Measurements from ENCODE around the gene SMARCC2. TPM values are rescaled to one million over a fixed set of nuclear protein-coding genes. Genes with fewer than 3 reads are reported as not detected.
A peak's percentile ranks its signal among the peaks of the same experiment; 100 is the strongest.
"Not testable (repeated sequence)": the region's sequence is repeated elsewhere in the genome, so short reads cannot be mapped to it uniquely, and the experiment has no call there.

Gene SMARCC2
- polyA plus RNA-seq, 2 of the 4 experiments (the other 2 are of a cell fraction) = 51.9 to 83.9 TPM

DNA sequence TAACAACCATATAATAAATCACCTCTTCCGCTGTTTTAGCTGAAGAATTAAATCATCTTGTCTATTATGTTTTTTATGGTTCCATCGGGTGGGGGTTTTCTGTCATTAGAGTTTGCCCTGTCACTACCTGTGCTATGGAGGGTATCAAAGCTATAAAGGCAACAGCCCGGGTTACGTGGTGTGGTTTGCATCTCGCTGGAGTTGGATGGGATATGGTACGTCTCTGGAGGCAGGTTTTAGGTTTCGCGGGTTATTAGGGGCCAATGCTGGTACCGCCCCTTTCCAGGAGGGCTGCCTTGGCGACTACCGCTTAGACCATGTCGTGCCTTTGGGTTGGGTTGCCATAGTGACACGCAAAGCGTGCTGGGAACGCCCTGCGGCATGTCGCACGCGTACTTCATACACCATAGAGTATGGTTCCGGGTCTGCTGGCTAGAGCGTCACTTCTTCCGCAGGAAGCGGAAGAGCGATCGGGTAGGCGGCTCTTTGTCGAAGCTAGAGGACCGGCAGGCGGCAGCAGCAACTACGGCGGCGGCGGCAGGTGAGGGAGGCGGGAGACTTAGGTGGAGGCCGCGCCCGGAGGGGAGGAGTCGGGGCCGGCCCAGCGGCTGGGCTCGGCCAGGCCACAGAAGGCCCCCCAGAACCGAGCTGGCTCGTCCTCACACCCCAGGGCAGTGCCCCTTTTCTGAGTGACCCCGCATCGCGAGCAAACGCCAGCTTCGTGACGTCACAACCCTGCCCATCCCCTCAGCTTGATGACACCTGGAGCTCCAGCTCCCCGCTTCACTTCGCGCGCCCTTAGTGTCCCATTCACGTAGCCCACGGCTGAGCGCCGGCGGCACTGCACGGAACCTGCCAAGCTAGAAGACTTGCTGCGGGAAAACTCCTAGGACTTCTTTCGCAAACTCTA is 71.2 kb downstream of the SMARCC2 start, which contains the start of gene ZC3H10 (continued):
- TF ChIP-seq, protein P1, sequence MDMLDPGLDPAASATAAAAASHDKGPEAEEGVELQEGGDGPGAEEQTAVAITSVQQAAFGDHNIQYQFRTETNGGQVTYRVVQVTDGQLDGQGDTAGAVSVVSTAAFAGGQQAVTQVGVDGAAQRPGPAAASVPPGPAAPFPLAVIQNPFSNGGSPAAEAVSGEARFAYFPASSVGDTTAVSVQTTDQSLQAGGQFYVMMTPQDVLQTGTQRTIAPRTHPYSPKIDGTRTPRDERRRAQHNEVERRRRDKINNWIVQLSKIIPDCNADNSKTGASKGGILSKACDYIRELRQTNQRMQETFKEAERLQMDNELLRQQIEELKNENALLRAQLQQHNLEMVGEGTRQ (IDR thresholded peaks at IDR 0.05) = 0 out of 2 replicates have a peak, but pooled peaks have one; percentile 22
- TF ChIP-seq FOXS1 (CRISPR knock-in tag; IDR thresholded peaks at IDR 0.05) (no peak), MAFK (IDR thresholded peaks at IDR 0.05; ENCODE audit: partially characterized antibody) (no peak), TFCP2L1 (CRISPR knock-in tag; IDR thresholded peaks at IDR 0.05) (peak; percentile 99), GATA3 (IDR thresholded peaks at IDR 0.05; ENCODE audit: borderline replicate concordance) (peak; percentile 80), ESRRA (IDR thresholded peaks at IDR 0.05; ENCODE audit: borderline replicate concordance, low read length) (no peak), CHD4 (IDR thresholded peaks at IDR 0.05; ENCODE audit: borderline replicate concordance) (no peak), ZFP36 (IDR thresholded peaks at IDR 0.05; ENCODE audit: borderline replicate concordance, partially characterized antibody) (no peak)
- TF ChIP-seq, protein P2, sequence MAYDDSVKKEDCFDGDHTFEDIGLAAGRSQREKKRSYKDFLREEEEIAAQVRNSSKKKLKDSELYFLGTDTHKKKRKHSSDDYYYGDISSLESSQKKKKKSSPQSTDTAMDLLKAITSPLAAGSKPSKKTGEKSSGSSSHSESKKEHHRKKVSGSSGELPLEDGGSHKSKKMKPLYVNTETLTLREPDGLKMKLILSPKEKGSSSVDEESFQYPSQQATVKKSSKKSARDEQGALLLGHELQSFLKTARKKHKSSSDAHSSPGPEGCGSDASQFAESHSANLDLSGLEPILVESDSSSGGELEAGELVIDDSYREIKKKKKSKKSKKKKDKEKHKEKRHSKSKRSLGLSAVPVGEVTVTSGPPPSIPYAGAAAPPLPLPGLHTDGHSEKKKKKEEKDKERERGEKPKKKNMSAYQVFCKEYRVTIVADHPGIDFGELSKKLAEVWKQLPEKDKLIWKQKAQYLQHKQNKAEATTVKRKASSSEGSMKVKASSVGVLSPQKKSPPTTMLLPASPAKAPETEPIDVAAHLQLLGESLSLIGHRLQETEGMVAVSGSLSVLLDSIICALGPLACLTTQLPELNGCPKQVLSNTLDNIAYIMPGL (CRISPR knock-in tag; IDR thresholded peaks at IDR 0.05; ENCODE audit: borderline replicate concordance) = no peak; the same call in 1 of the 2 replicates

DNA sequence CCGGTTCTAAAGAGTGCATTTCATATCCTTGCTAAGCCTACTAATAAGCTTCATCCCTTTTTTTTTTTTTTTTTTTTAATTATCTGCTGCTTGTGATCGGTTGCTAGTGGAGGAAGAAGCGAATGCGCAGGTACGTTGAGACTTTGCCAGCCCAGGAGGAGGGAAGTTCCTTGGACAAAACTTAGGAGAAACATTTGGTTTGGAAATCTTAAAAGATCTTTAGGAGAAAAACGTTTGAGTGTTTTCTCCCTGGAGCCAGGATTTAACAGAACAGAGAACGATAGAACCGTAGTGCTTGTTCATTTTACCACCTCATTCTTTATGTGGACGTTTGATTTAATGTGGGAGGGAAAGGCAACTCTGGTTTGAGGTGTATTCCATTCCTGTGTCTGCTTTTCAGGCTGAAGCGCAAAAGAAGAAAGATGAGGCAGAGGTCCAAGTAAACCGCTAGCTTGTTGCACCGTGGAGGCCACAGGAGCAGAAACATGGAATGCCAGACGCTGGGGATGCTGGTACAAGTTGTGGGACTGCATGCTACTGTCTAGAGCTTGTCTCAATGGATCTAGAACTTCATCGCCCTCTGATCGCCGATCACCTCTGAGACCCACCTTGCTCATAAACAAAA is 72.1 kb downstream of the SMARCC2 start:
- DNase-seq (ENCODE audit: low read depth in 1 of 2, low spot score in 1 of 2) = peak in 1 of 2 experiments; percentile 31
- CTCF ChIA-PET = interaction anchor here (0.5 to 15.7 kb wide), 9 partner anchors 10 to 523 kb away, joined by 3 to 204 read pairs (median 17); partner anchors contain the start of genes ESYT1, PA2G4 and SMARCC2
- not testable (repeated sequence) for H3K9me3 ChIP-seq, FAIRE-seq, ATAC-seq
- H3K27ac ChIP-seq = peak overlapping the region; percentile 90 to 96
- peak overlapping the region; percentile 71 for H3K4me3 ChIP-seq
- H3K4me1 ChIP-seq = peaks cover 20% of the 10 kb centered on the region
- H3K4me2 ChIP-seq = peak overlapping the region; percentile 70
- 2% methylated on average over 13 of the region's 16 CpGs for WGBS (ENCODE audit: missing lambda C conversion rate)
- POLR2A ChIA-PET = interaction anchor here (0.6 to 5.5 kb wide), 12 partner anchors 8 to 399 kb away, joined by 3 to 77 read pairs (median 6); partner anchors contain the start of genes CNPY2, ERBB3, ESYT1 and MYL6
- TF ChIP-seq FOSB (CRISPR knock-in tag; IDR thresholded peaks at IDR 0.05) = peak; percentile 75
- 0 out of 2 replicates have a peak, but pooled peaks have one; percentile 17 for TF ChIP-seq NPAS2 (CRISPR knock-in tag; IDR thresholded peaks at IDR 0.05; ENCODE audit: borderline replicate concordance)

DNA sequence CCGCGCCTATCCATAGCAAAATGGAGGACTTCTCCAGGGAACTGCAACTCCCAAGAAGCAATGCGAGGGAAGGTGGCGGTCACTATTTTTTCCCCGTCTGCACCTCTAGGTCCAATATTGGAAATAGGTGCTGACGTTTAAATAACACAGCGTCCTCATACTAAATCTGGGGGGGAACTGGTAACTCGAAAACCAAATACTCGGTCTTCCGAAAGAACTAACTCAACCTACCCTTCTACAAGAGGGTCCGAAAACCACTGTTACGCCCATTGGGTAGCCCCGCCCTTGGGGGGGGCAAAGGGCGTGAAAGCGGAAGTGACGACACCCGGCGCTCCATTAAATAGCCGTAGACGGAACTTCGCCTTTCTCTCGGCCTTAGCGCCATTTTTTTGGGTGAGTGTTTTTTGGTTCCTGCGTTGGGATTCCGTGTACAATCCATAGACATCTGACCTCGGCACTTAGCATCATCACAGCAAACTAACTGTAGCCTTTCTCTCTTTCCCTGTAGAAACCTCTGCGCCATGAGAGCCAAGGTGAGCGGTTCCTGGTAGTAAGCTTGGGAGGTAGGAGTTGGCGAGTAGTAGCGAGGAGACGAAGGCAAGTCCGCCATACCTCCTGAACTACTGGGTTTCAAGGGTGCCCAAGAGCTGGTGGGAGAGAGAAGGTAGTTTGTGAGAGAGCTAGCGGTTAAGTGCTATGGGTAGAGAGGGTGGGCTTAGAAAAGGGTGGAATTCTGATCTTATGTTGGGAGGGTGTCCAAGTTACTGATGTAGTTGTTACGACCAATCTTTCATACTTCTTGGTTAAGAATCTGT is 72.8 kb downstream of the SMARCC2 start, which contains the start of gene RPL41:
Gene RPL41, plus strand, starts transcription at position 367 of the 815 bp plus-strand sequence.
- ChIA-PET POLR2A (interaction anchor here (0.6 to 5.5 kb wide), 10 partner anchors 11 to 400 kb away, joined by 3 to 77 read pairs (median 6); partner anchors contain the start of genes CNPY2, ERBB3, ESYT1 and MYL6), CTCF (interaction anchor here (1.4 to 4.5 kb wide), 3 partner anchors 11 to 13 kb away, joined by 3 to 34 read pairs (median 21); partner anchors contain the start of genes ESYT1 and PA2G4)
- Histone ChIP-seq H3K27ac (peak within 1 kb of the TSS; percentile 90 to 96), H3K4me3 (peak within 1 kb of the TSS; percentile 71), H3K4me1 (peaks cover 20% of the 10 kb centered on the region), H3K9me3 (no peaks in the 10 kb centered on the region), H3K4me2 (peak within 1 kb of the TSS; percentile 76)
- DNase-seq (ENCODE audit: low read depth in 1 of 2, low spot score in 1 of 2) = peak; percentile 70 to 97
- ATAC-seq = peak; percentile 46 to 59
- FAIRE-seq = peak; percentile 36
- WGBS (ENCODE audit: missing lambda C conversion rate) = under 1% methylated on average over 34 of the region's 34 CpGs
- TF ChIP-seq ZSCAN20 (CRISPR knock-in tag; IDR thresholded peaks at IDR 0.05) (no peak), POLR2AphosphoS2 (conservative IDR thresholded peaks at IDR 0.05; ENCODE audit: low read length) (no peak), TP53 (CRISPR knock-in tag; IDR thresholded peaks at IDR 0.05) (peak; percentile 90), RFX5 (IDR thresholded peaks at IDR 0.05) (0 out of 2 replicates have a peak, but pooled peaks have one; percentile 13), FOSB (CRISPR knock-in tag; IDR thresholded peaks at IDR 0.05) (peak; percentile 85), EP300 (IDR thresholded peaks at IDR 0.05) (no peak), CHD2 (IDR thresholded peaks at IDR 0.05; ENCODE audit: low read length, partially characterized antibody) (no peak), MAFK (IDR thresholded peaks at IDR 0.05; ENCODE audit: partially characterized antibody) (no peak), KDM1A (IDR thresholded peaks at IDR 0.05; ENCODE audit: low read depth) (no peak), JUNB (IDR thresholded peaks at IDR 0.05) (no peak), RARB (CRISPR knock-in tag; IDR thresholded peaks at IDR 0.05) (peak; percentile 85), RNF2 (IDR thresholded peaks at IDR 0.05; ENCODE audit: borderline replicate concordance, low read depth) (no peak), SMC3 (IDR thresholded peaks at IDR 0.05) (no peak), MAZ (IDR thresholded peaks at IDR 0.05; ENCODE audit: borderline replicate concordance, low read depth, low read length) (no peak; the same call in 1 of the 2 replicates), POLR2A (IDR thresholded peaks at IDR 0.05; ENCODE audit: low read length) (peak; percentile 98), TFCP2L1 (CRISPR knock-in tag; IDR thresholded peaks at IDR 0.05) (peak; percentile 74; the same call in 1 of the 2 replicates), NPAS2 (CRISPR knock-in tag; IDR thresholded peaks at IDR 0.05; ENCODE audit: borderline replicate concordance) (no peak), HDAC2 (IDR thresholded peaks at IDR 0.05) (no peak), EHF (CRISPR knock-in tag; IDR thresholded peaks at IDR 0.05) (no peak; the same call in 1 of the 2 replicates), JUN (IDR thresholded peaks at IDR 0.05) (peak; percentile 99)
- TF ChIP-seq, protein P3, sequence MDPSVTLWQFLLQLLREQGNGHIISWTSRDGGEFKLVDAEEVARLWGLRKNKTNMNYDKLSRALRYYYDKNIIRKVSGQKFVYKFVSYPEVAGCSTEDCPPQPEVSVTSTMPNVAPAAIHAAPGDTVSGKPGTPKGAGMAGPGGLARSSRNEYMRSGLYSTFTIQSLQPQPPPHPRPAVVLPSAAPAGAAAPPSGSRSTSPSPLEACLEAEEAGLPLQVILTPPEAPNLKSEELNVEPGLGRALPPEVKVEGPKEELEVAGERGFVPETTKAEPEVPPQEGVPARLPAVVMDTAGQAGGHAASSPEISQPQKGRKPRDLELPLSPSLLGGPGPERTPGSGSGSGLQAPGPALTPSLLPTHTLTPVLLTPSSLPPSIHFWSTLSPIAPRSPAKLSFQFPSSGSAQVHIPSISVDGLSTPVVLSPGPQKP (IDR thresholded peaks at IDR 0.05; ENCODE audit: low read depth, low read length) = no peak
